Hematopoietic multipotent progenitor cell treated with erythropoietin and hydrocortisone succinate and interleukin-3 and kit ligand, for 8 days (in vitro differentiated cells): ENCODE results near the gene CLDN6.

ENCODE experiments used
- DNase-seq: peaks from one replicate; pipeline ENCODE4 v3.0.0-alpha.2; 2015

Gene CLDN6

GRCh38 chr16:3026609-3027488, 8.9 kb upstream of the CLDN6 start:
- DNase-seq, result no peak

DNA sequence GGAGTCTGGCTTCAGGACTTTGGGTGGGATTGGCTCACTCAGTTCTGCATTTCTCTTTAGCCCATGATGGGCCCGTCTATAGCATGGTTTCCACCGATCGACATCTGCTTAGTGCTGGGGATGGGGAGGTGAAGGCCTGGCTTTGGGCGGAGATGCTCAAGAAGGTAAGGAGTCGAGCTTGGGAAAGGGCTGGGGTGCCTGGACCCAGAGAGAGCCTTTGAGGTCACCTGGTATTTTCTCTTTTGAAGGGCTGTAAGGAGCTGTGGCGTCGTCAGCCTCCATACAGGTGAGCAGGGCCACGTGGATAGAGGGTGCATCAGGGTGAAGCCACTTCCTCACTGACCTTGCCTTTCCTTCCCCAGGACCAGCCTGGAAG, 8.0 kb upstream of the CLDN6 start:
- DNase-seq, result no peak

GRCh38 chr16:3025032-3026002, 7.3 kb upstream of the CLDN6 start:
- no peak for DNase-seq

DNA sequence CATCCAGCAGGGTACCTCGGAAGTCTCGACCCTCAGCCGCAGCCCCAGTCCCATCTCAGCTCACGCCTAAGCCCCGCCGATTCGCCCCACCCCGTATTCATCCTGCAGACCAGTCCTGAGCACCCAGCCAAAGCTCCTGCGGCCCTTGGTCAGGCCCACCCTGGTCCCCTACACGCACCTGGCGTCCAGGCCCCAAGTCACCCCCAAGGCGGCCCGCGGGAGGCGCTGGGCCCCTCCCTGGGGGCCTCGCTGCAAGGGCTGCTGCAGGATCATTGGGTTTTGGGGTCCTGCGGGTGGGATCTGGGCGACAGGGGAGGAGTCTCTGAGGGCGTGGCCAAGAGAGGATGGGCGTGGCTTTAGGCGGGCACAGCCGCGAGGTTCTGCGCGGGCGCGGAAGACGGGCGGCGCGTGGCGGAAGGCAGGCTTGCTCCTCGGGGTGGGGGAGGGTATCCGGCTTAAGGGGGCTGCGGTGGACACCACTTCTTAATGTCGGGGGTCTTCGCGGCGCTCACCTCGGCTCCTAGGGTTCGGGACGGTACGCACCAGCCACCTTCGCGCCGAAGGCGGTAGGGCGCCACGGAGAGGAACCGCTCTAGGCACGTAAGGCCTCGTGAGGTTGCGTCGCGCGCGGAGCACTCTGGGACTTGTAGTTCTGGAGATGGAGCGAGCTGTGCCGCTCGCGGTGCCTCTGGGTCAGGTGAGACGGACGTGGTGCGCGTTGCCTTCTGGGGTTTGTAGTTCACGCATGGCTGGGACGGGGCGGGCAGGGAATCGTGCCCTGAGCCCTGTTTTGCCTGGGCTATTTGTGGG, 5.9 kb upstream of the CLDN6 start, which contains the start of the genes HCFC1R1 and THOC6:
TSS of gene HCFC1R1 (minus strand) at position 274 of the 810 bp plus-strand sequence. CDS start at position 273, 1 bp downstream.
TSS of gene THOC6 (plus strand) at position 367 of the 810 bp plus-strand sequence. CDS start at position 659, 292 bp downstream.
- peak; percentile 98 for DNase-seq

DNA sequence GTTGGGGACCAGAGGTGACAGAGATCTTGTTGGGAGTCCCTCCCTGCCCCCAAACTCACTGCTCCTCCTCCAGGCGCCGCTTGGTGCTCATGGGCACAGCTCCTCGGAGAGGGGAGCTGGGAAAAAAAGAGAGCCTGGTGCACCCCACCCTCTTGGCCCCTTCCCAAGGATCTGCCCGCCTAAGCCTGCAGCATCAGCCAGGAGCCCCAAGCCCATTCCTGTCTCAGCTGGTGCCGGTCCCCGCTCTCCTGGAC, 5.4 kb upstream of the CLDN6 start:
- peak; percentile 73 for DNase-seq

DNA sequence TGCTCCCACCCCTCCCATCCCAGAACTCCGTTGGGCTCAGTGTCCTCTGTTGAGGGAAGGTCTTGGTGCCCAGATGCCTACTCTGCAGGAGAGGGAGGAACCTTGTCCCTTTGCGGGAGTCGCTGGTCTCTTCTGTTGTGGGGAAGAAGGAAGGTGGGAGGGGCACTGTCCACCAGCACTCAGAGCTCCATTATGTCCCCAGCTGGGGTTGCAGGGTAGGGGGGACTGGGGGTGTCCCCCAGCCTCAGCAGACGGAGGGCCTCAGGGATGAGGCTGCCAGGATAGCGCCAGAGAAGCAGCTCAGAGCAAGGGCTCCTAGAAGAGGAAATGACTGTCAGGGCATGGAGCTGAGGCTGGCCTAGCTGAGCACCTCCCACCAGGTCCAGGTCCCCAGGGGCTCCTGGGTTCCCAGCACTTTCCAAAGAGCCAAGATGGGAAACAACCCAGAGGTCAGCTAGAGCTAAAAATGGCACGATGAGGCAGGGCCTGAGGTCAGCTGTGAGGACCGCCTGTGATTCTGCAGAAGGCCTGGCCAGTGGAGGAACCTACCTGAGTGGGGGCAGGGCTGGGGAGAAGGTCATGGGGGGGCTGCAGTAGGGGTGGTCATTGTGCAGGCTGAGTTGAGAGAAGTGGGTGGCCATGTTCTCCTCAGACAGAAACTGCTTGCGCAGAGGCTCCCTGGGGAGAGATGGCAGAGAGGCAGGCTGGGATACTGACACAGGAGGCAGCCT, 4.9 kb upstream of the CLDN6 start:
- DNase-seq, result no peak

GRCh38 chr16:3022208-3022683, 4.3 kb upstream of the CLDN6 start:
- DNase-seq, result peak; percentile 78

DNA sequence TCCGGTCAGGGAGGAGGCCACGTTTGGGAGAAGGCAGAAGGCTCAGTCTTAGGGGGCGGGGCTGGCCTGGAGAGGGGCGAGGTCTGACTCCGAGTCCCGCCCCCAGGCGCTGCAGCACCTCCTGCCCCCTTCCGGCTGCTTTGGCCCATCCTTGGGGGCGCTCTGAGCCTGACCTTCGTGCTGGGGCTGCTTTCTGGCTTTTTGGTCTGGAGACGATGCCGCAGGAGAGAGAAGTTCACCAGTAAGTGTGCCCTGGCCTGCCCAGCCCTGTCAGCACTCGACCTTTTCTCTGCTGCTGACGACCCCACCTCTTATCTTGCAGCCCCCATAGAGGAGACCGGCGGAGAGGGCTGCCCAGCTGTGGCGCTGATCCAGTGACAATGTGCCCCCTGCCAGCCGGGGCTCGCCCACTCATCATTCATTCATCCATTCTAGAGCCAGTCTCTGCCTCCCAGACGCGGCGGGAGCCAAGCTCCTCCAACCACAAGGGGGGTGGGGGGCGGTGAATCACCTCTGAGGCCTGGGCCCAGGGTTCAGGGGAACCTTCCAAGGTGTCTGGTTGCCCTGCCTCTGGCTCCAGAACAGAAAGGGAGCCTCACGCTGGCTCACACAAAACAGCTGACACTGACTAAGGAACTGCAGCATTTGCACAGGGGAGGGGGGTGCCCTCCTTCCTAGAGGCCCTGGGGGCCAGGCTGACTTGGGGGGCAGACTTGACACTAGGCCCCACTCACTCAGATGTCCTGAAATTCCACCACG, 3.6 kb upstream of the CLDN6 start:
- peak; percentile 78 for DNase-seq

GRCh38 chr16:3020604-3021448, 2.8 kb upstream of the CLDN6 start:
- DNase-seq, result peak; percentile 58

DNA sequence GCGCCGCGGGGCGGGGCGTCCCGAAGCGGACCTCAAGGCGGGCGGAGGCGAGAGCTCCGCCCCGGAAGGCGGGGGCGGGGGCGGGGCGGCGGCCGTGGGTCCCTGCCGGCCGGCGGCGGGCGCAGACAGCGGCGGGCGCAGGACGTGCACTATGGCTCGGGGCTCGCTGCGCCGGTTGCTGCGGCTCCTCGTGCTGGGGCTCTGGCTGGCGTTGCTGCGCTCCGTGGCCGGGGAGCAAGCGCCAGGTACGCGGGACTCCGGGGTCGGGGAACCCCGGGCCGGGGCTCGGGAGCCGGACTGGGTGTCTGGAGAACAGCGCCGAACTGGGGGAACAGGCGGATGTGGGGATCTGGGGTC, 2.2 kb upstream of the CLDN6 start, which contains the start of gene TNFRSF12A:
TSS of gene TNFRSF12A (plus strand) at position 122 of the 357 bp plus-strand sequence. CDS start at position 152, 30 bp downstream.
- DNase-seq, result peak; percentile 79

GRCh38 chr16:3019594-3020246, 1.7 kb upstream of the CLDN6 start:
- DNase-seq, result no peak

GRCh38 chr16:3017344-3017743, 639 bp downstream of the CLDN6 start:
- no peak for DNase-seq

- DNase-seq, result peak; percentile 70
These were observed 2.0 kb downstream of the CLDN6 start for GRCh38 chr16:3015865-3016521.

DNA sequence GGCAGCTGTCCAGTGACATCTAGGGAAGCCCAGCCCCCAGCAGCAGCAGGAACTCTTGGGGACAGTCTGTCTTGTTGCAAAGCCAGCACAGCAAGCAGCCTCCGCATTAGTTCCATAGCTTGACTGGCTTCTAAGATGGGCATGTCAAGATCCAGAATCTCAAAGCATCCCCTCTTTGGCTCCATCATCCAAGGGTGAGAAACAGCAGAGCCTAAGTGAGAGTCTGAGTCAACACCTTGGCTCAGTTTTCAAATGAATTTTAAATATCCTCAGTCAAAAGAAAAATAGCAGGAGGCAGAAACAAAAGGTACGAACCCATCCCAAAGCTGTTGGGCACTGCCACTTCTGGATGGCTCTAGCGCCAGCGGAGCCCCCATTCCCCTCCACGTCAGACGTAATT, 3.0 kb downstream of the CLDN6 start:
- no peak for DNase-seq

DNA sequence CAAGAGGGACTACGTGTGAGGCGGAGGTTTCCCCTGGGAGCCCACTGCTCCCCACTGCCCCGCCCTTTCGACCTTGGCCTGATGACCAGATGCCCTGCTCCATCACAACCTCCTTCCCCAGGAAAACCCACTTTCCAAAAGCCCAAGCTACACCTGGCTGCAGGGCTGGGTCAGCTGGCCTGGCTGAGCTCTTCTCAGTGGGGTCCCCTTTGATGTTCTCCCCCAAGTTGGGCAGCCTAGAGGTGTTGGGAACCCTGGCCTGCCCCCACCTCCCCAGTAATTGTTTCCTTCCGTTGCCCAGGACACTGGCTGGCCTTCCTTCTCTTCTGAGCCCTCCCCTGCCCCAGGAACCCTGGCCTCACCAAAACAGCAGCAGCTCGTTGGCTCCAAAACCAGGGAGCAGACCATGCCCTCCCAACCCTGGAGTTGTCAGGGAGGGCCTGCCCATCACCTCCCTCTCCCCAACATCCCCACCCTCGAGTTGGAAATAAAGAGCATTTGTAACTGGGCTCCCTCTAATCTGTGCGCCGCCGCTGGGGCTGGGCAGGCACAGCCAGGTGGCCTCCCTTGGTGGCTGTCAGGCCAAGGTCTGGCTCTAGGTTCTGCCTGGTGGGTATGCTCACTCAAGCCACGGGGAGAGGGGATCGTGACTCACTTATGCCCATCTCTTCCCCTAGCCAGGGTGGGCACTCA, 3.8 kb downstream of the CLDN6 start:
- no peak for DNase-seq

- DNase-seq, result no peak
These were observed 4.5 kb downstream of the CLDN6 start for GRCh38 chr16:3013491-3013951.

DNA sequence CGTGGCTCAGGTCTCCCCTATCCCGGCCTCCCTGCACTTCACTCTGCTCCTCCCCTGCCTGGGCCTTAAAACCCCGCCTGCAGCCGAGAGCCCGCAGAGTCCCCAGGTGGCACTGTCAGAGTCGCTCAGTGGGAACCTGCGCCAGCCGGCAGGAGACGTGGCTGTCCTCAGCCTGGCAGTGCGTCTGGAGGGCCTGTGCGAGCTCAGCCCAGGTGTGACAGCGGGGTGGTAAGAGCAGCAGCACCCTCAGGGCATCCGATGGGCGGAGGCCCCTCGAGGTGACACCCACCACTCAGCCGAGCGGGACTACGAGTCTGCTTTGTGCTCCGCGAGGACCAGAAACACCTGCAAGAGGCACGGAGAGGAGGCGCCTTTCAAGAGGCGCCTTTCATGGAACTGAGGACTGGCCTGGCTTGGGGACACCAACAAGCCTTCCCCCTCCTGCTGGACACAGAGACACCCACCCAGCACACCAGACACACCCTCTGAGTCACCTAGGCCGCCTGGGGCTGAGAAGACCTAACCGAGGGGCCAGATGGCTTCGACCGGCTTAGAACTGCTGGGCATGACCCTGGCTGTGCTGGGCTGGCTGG, 5.1 kb downstream of the CLDN6 start, which contains the start of gene CLDN9:
TSS of gene CLDN9 (plus strand) at position 96 of the 593 bp plus-strand sequence. CDS start at position 536, 440 bp downstream.
- no peak for DNase-seq

- no peak for DNase-seq
These were observed 5.7 kb downstream of the CLDN6 start for GRCh38 chr16:3012246-3012645.
